Esophagus muscularis mucosa (tissue), 4 donors: ENCODE measurements around the gene DCPS. TPM values are rescaled to one million over a fixed set of nuclear protein-coding genes. Genes with fewer than 3 reads are reported as not detected.

ENCODE experiments used
- DNase-seq: peaks from one replicate; pipeline ENCODE4 v3.0.0-alpha.2; 2017; ENCODE audit errors: extremely low spot score
- H3K27ac ChIP-seq, 4 donors: fragments of 200-600 bp; sonication (generic); replicated peaks in 1 of 4; 1 replicate in 3 of 4; 2 replicates in 1 of 4; pipeline ENCODE4 v1.5.1; 2016 to 2019; ENCODE audit warnings: mild to moderate bottlenecking in 1 of 4
- H3K27me3 ChIP-seq, 4 donors: fragments of 200-600 bp; sonication (generic); one replicate each; pipeline versions ENCODE4 v1.5.1 to v1.6.0; 2016 to 2019
- H3K36me3 ChIP-seq, 4 donors: fragments of 200-600 bp; sonication (generic); one replicate each; pipeline ENCODE4 v1.5.1; 2016 to 2019
- H3K4me1 ChIP-seq, 4 donors: fragments of 200-600 bp; sonication (generic); one replicate each; pipeline ENCODE4 v1.5.1; 2016 to 2019
- H3K4me3 ChIP-seq, 4 donors: fragments of 200-600 bp; sonication (generic); 1 replicate in 2 of 4; 2 replicates in 2 of 4; pipeline ENCODE4 v1.5.1; 2016 to 2019; ENCODE audit warnings: mild to moderate bottlenecking in 4 of 4, moderate library complexity in 1 of 4
- H3K9me3 ChIP-seq, 4 donors: fragments of 200-600 bp; sonication (generic); 1 replicate in 3 of 4; 2 replicates in 1 of 4; pipeline ENCODE4 v1.5.1; 2016 to 2019
- EP300 ChIP-seq: sonication (generic); formaldehyde crosslinking; IDR thresholded peaks from one replicate; pipeline ENCODE4 v1.6.1; 2017; ENCODE audit warnings: antibody characterized with exemption
- POLR2A ChIP-seq: fragments of 450-650 bp; IDR thresholded peaks from one replicate; pipeline ENCODE4 v1.6.1; 2017; ENCODE audit warnings: antibody characterized with exemption, moderate library complexity, mild to moderate bottlenecking, low read depth
- POLR2AphosphoS5 ChIP-seq, 2 donors: sonication (generic); formaldehyde crosslinking; IDR thresholded peaks; one replicate each; pipeline ENCODE4 v1.6.1; 2017; ENCODE audit warnings: antibody characterized with exemption in 2 of 2
- WGBS: methylation state at CpG from one replicate; pipeline ENCODE4 v1.1.5; 2018; 5-methylcytosine and 5-hydroxymethylcytosine counted together
- intact Hi-C: fragments of 100-400 bp; cut with DNase I; formaldehyde crosslinking; loops from one replicate; pipeline ENCODE4 v1.15.1; 2023
- total RNA-seq, 4 donors: library from RNA; depleted of rRNA; stranded (reverse); fragments of >200 nt; gene quantifications; one replicate each; pipeline versions ENCODE4 v1.1.0 to v1.2.1, GENCODE V29; 2016
- TF ChIP-seq, protein P1 (sequence below), 3 experiments: fragments of 200-600 bp in 2 of 3; fragments of 450-650 bp in 1 of 3; sonication (generic) in 2 of 3; IDR thresholded peaks; one replicate each; pipeline ENCODE4 v1.5.1; 2017 to 2019; ENCODE audit warnings: antibody characterized with exemption in 3 of 3, mild to moderate bottlenecking in 2 of 3, moderate library complexity in 1 of 3

Gene DCPS
- total RNA-seq, 4 donors from 2014 or later, result 8.0 to 18.4 (median 14.3) TPM

DNA sequence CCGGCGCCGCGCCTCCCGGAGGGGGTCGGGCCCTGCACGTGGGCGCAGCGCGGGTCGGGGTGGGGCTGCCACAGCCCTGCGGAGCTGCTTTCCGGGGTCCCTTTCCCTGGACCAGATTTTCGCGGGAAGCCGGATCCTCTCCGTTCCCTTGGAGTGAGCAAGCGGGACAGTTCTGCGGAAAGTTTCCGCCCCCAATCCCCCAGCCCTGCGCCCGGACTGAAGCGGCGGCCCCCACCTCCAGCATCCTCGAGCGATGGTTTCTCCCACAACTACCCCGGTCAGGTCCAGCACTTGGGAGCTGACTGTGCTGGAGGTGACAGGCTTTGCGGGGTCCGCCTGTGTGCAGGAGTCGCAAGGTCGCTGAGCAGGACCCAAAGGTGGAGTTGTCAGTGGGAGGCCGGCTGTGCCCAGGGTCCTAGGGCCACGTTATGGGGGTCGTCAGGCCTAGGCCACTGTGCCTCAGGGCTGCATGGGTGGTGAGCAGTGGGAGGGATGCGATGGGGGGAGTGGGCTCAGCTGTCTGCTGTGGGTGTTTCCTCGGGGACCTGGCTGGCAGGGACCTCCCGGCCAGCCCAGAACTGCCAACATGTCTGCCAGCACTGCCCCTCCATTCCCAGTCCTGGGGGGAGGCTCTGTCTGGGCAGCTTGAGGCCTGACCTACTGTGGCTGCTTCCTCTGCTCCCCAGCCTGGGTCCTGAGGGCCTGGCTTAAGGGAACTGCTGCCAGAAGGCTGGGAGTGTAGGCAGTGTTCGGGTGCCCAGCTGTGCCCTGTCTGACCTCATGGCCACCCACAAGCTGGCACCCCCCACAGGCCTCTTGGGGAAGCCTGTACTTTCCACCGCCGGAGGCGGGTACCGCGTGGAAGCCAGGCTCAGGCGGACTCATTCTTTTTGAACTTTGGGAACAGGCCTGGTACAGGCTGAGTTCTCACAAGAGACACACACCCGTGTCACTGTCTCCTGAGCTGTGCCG, 52.4 kb downstream of the DCPS start:
- Histone ChIP-seq H3K27ac (peak overlapping the region; percentile 85 to 89 (median 86)), H3K27me3 (no peaks in the 10 kb centered on the region), H3K4me1 (peaks cover 69 to 94% (median 89%) of the 10 kb centered on the region in 4 donors), H3K4me3 (peak overlapping the region; percentile 62 to 88 (median 78)), H3K9me3 (no peaks in the 10 kb centered on the region), H3K36me3 (no peaks in the 10 kb centered on the region)
- DNase-seq, result no peak
- intact Hi-C loops, result loop anchor here (5.0 kb wide), 2 partner anchors 44 to 61 kb away; no protein-coding TSS in a partner anchor
- 19% methylated on average over 23 of the region's 46 CpGs for WGBS
- no peak for TF ChIP-seq EP300
- TF ChIP-seq POLR2A, result no peak
- no peak for TF ChIP-seq POLR2AphosphoS5 (IDR thresholded peaks at IDR 0.05)
- TF ChIP-seq, protein P1, sequence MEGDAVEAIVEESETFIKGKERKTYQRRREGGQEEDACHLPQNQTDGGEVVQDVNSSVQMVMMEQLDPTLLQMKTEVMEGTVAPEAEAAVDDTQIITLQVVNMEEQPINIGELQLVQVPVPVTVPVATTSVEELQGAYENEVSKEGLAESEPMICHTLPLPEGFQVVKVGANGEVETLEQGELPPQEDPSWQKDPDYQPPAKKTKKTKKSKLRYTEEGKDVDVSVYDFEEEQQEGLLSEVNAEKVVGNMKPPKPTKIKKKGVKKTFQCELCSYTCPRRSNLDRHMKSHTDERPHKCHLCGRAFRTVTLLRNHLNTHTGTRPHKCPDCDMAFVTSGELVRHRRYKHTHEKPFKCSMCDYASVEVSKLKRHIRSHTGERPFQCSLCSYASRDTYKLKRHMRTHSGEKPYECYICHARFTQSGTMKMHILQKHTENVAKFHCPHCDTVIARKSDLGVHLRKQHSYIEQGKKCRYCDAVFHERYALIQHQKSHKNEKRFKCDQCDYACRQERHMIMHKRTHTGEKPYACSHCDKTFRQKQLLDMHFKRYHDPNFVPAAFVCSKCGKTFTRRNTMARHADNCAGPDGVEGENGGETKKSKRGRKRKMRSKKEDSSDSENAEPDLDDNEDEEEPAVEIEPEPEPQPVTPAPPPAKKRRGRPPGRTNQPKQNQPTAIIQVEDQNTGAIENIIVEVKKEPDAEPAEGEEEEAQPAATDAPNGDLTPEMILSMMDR (IDR thresholded peaks at IDR 0.05), result no peak

DNA sequence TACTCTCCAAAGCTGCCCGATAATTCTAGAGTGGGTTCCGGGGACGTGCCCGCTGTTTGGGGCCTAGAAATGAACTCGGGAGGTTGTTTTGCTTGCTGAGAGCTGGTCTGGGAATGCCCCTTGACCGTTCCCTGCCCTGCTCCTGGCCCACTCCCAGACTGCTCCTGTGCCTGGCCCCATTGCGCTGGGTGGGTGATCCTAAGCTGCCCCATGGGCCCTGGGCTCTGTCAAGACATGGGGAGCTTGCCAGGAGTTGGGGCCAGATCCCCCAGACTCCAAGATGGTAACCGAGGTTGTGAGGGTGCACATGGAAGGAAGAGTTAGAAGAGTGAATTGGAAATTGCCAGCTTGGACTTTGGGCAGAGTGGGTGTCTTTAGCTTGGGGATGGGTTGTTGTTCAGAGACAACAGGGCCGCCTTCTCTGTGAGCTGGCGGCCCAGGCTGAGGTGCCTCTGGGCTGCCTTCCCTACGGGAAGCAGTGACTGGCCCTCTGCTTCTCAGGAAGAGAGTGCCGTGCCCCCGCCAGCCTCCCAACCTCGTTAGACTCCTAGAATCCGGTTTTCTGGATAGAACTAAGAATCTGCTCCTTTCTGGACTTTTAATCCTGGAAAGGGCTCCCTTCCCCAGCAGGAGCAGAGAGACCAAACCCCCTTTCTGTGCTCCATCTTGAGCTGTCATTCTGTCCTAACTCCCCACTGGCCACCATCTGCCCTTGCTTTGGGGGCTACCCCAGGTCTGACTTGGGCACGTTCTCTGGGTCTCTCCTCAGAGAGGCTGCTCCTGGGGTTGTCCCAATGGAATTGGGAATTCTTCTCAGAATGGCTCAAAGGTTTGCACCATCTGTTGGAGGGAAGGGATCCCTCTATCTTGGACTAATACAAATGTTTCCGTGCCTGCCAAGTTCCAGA, 53.4 kb downstream of the DCPS start:
- no peak for TF ChIP-seq POLR2AphosphoS5 (IDR thresholded peaks at IDR 0.05)
- TF ChIP-seq, protein P1 (IDR thresholded peaks at IDR 0.05), result no peak
- Histone ChIP-seq H3K36me3 (no peaks in the 10 kb centered on the region), H3K4me3 (peak overlapping the region; percentile 62 to 88 (median 78)), H3K27me3 (no peaks in the 10 kb centered on the region), H3K9me3 (no peaks in the 10 kb centered on the region), H3K27ac (peak overlapping the region; percentile 85 to 89 (median 86)), H3K4me1 (peaks cover 65 to 89% (median 83%) of the 10 kb centered on the region in 4 donors)
- intact Hi-C loops, result loop anchor here (5.0 kb wide), 2 partner anchors 45 to 60 kb away; no protein-coding TSS in a partner anchor
- WGBS, result 85% methylated on average over 12 of the region's 17 CpGs
- DNase-seq, result no peak

DNA sequence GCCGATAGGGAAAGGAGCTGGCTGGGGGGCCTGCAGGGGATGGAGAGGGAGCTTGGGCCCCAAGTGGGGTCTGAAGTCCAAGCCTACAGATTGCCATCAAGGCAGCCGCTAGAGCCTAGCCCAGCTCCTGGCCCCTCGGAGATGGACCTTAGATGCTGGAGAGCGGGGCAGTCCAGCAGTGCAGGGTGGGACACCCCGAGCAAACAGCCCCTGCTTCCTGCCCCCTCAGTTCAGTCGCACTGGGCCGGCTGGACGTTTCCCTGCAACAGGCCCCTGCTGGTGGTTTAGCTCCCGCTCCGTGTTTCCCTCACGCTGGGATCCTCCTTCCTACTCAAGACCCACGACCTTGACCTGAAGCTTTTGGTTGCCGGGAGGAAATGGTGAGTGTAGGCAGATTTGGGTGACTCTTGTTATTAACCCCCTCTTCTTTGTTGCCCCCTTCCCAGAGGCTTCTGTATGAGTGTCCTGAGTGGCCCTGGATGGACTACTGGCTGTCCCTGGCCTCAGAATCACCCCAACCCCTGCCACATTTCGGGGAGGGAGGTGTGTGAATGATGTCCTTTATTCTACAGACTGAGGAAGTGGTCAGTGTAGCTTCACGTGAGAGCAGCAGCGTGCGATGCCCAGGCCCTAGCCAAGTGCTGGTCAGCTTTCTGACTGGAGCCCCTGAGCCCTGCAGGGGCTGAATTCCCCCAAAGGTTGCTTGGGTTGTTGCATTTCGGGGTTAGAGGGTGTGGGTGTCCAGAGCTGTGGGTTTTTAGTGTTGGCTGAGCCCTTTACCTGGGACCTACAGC, 54.3 kb downstream of the DCPS start:
- WGBS, result 72% methylated on average over 7 of the region's 18 CpGs
- intact Hi-C loops, result loop anchor here (5.0 kb wide), 2 partner anchors 46 to 59 kb away; no protein-coding TSS in a partner anchor
- Histone ChIP-seq H3K9me3 (no peaks in the 10 kb centered on the region), H3K27ac (peak overlapping the region; percentile 85 to 89 (median 86)), H3K36me3 (no peaks in the 10 kb centered on the region), H3K27me3 (no peaks in the 10 kb centered on the region), H3K4me1 (peaks cover 67 to 89% (median 83%) of the 10 kb centered on the region in 4 donors), H3K4me3 (peak overlapping the region; percentile 62 to 88 (median 78))
- no peak for DNase-seq
- TF ChIP-seq POLR2A (no peak), POLR2AphosphoS5 (IDR thresholded peaks at IDR 0.05) (no peak), EP300 (no peak)
- TF ChIP-seq, protein P1 (IDR thresholded peaks at IDR 0.05), result no peak

DNA sequence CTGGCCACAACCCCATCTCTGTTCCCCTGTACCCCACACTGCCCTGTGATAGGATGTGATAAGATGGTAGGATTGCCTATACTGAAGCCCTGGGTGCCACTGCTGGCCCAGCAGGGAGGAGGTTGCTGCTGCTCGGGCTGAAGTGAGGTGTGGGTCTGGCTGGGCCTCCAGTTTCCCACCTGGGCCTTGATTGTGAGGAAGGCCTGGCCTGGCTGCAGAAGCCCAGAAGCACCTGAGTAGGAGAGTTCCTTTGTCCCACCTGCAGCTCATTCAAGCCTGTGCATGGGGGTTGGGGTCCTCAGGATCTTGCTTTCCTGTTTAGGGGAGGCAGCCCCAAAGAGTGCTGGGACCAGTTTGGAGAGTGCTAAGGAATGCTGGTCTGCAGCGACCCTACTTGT, 54.9 kb downstream of the DCPS start:
- 60% methylated on average over 1 of the region's 2 CpGs for WGBS
- Histone ChIP-seq H3K36me3 (no peaks in the 10 kb centered on the region), H3K4me1 (peaks cover 70 to 89% (median 83%) of the 10 kb centered on the region in 4 donors), H3K4me3 (no peak overlapping the region), H3K27me3 (no peaks in the 10 kb centered on the region), H3K9me3 (no peaks in the 10 kb centered on the region), H3K27ac (peak overlapping the region; percentile 85 to 89 (median 86))
- intact Hi-C loops, result loop anchor here (5.0 kb wide), 2 partner anchors 46 to 59 kb away; no protein-coding TSS in a partner anchor
- no peak for TF ChIP-seq POLR2AphosphoS5 (IDR thresholded peaks at IDR 0.05)
- TF ChIP-seq, protein P1 (IDR thresholded peaks at IDR 0.05), result no peak
- TF ChIP-seq EP300, result no peak
- DNase-seq, result no peak
